Stimulated activated CD8-positive, alpha-beta memory T cell treated with anti-CD3 and anti-CD28 coated beads, Interleukin-12 subunit alpha, Interleukin-12 subunit beta, amount 100 ng/mL, for 24 hours (primary cell): ENCODE results near the gene B4GALT3.
A peak's percentile ranks its signal among the peaks of the same experiment; 100 is the strongest.

ENCODE experiments used
- DNase-seq: peaks from one replicate; pipeline ENCODE4 v3.0.0-alpha.2; 2020; ENCODE audit errors: extremely low read depth

Gene B4GALT3

GRCh38 chr1:161206411-161207140, 29.3 kb upstream of the B4GALT3 start:
- no peak for DNase-seq

GRCh38 chr1:161201836-161202712, 24.8 kb upstream of the B4GALT3 start, which contains the start of gene NDUFS2:
Gene NDUFS2, plus strand, starts transcription at chr1:161202367. Its CDS starts 19 bp downstream, at chr1:161202386.
- DNase-seq, result peak; percentile 88

- DNase-seq, result no peak
Observed at GRCh38 chr1:161200992-161201835, 23.9 kb upstream of the B4GALT3 start.

- DNase-seq, result no peak
Observed at GRCh38 chr1:161200421-161200991, 23.2 kb upstream of the B4GALT3 start.

GRCh38 chr1:161199506-161200139, 22.3 kb upstream of the B4GALT3 start:
- no peak for DNase-seq

GRCh38 chr1:161198897-161199431, 21.7 kb upstream of the B4GALT3 start, which contains the start of gene ADAMTS4:
Gene ADAMTS4, minus strand, starts transcription at chr1:161199054. Its CDS starts 427 bp downstream, at chr1:161198627.
- no peak for DNase-seq

- DNase-seq, result no peak
Observed at GRCh38 chr1:161198194-161198896, 21.0 kb upstream of the B4GALT3 start.

- DNase-seq, result no peak
Observed at GRCh38 chr1:161197560-161198193, 20.4 kb upstream of the B4GALT3 start.

- no peak for DNase-seq
Observed at GRCh38 chr1:161196521-161197451, 19.5 kb upstream of the B4GALT3 start.

- DNase-seq, result no peak
Observed at GRCh38 chr1:161196111-161196510, 18.8 kb upstream of the B4GALT3 start.

GRCh38 chr1:161195171-161195570, 17.9 kb upstream of the B4GALT3 start:
- DNase-seq, result no peak

- no peak for DNase-seq
Observed at GRCh38 chr1:161193561-161194235, 16.4 kb upstream of the B4GALT3 start.

GRCh38 chr1:161192476-161193465, 15.5 kb upstream of the B4GALT3 start:
- DNase-seq, result peak; percentile 23

GRCh38 chr1:161191971-161192370, 14.7 kb upstream of the B4GALT3 start:
- DNase-seq, result no peak

- no peak for DNase-seq
Observed at GRCh38 chr1:161190962-161191521, 13.7 kb upstream of the B4GALT3 start.

GRCh38 chr1:161189036-161189435, 11.7 kb upstream of the B4GALT3 start:
- no peak for DNase-seq
